Ishikawa (cell line): ENCODE data around the gene TST.
A peak's percentile ranks its signal among the peaks of the same experiment; 100 is the strongest.

Source experiments
- CEBPB ChIP-seq: IDR thresholded peaks from 2 replicates; pipeline ENCODE4 v1.6.1; 2012
- CREB1 ChIP-seq: IDR thresholded peaks from 2 replicates; pipeline ENCODE4 v1.6.1; 2012; ENCODE audit warnings: low read depth
- EGR1 ChIP-seq: IDR thresholded peaks from 2 replicates; pipeline ENCODE4 v1.6.1; 2012
- EP300 ChIP-seq: IDR thresholded peaks from 2 replicates; pipeline ENCODE4 v1.6.1; 2012; ENCODE audit warnings: borderline replicate concordance
- FOXM1 ChIP-seq: IDR thresholded peaks from 2 replicates; pipeline ENCODE4 v1.6.1; 2012; ENCODE audit warnings: low read depth, borderline replicate concordance
- NFIC ChIP-seq: IDR thresholded peaks from 2 replicates; pipeline ENCODE4 v1.6.1; 2012
- RAD21 ChIP-seq: IDR thresholded peaks from 2 replicates; pipeline ENCODE4 v1.6.1; 2012; ENCODE audit warnings: low read depth
- TAF1 ChIP-seq: IDR thresholded peaks from 2 replicates; pipeline ENCODE4 v1.6.1; 2012; ENCODE audit warnings: low read depth, mild to moderate bottlenecking
- TCF12 ChIP-seq: IDR thresholded peaks from 2 replicates; pipeline ENCODE4 v1.6.1; 2012; ENCODE audit warnings: low read depth
- TEAD4 ChIP-seq: IDR thresholded peaks from 2 replicates; pipeline ENCODE4 v1.6.1; 2012
- USF1 ChIP-seq: IDR thresholded peaks from 2 replicates; pipeline ENCODE4 v1.6.1; 2012
- YY1 ChIP-seq: IDR thresholded peaks from 2 replicates; pipeline ENCODE4 v1.6.1; 2012; ENCODE audit warnings: low read depth
- ZBTB7A ChIP-seq: IDR thresholded peaks from 2 replicates; pipeline ENCODE4 v1.6.1; 2012; ENCODE audit warnings: low read depth
- TF ChIP-seq, protein P1 (sequence below): IDR thresholded peaks from 2 replicates; pipeline ENCODE4 v1.6.1; 2012
- TF ChIP-seq, protein P2 (sequence below): IDR thresholded peaks from 2 replicates; pipeline ENCODE4 v1.6.1; 2012; ENCODE audit warnings: low read depth, mild to moderate bottlenecking

The TST gene

DNA sequence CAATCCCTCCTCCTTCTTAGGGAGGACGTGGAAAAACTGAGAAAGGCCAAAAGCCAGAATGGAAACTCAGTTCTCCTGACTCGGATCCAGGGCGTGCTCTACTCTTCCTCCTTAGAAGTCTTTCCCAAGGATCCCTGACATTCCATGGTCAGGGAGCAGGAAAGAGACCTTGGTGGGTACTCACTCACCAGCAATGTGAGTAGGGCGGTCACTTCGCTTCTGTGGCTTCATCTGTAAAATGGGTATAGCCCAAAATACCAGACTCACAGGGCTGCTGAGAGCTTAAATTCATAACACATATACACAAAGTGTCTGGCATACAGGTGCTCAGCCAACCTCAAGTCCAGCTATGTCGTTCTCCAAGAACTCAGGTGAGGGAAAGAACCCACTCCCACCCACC is 31.7 kb upstream of the TST start:
- TF ChIP-seq, protein P1, sequence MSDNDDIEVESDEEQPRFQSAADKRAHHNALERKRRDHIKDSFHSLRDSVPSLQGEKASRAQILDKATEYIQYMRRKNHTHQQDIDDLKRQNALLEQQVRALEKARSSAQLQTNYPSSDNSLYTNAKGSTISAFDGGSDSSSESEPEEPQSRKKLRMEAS, result no peak
- no peak for TF ChIP-seq RAD21
- TF ChIP-seq, protein P2, sequence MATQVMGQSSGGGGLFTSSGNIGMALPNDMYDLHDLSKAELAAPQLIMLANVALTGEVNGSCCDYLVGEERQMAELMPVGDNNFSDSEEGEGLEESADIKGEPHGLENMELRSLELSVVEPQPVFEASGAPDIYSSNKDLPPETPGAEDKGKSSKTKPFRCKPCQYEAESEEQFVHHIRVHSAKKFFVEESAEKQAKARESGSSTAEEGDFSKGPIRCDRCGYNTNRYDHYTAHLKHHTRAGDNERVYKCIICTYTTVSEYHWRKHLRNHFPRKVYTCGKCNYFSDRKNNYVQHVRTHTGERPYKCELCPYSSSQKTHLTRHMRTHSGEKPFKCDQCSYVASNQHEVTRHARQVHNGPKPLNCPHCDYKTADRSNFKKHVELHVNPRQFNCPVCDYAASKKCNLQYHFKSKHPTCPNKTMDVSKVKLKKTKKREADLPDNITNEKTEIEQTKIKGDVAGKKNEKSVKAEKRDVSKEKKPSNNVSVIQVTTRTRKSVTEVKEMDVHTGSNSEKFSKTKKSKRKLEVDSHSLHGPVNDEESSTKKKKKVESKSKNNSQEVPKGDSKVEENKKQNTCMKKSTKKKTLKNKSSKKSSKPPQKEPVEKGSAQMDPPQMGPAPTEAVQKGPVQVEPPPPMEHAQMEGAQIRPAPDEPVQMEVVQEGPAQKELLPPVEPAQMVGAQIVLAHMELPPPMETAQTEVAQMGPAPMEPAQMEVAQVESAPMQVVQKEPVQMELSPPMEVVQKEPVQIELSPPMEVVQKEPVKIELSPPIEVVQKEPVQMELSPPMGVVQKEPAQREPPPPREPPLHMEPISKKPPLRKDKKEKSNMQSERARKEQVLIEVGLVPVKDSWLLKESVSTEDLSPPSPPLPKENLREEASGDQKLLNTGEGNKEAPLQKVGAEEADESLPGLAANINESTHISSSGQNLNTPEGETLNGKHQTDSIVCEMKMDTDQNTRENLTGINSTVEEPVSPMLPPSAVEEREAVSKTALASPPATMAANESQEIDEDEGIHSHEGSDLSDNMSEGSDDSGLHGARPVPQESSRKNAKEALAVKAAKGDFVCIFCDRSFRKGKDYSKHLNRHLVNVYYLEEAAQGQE, result no peak
- TF ChIP-seq ZBTB7A, result no peak
- TF ChIP-seq CEBPB, result no peak
- TF ChIP-seq CREB1, result no peak
- TF ChIP-seq NFIC, result no peak
- no peak for TF ChIP-seq TCF12
- TF ChIP-seq EGR1, result no peak
- no peak for TF ChIP-seq YY1

DNA sequence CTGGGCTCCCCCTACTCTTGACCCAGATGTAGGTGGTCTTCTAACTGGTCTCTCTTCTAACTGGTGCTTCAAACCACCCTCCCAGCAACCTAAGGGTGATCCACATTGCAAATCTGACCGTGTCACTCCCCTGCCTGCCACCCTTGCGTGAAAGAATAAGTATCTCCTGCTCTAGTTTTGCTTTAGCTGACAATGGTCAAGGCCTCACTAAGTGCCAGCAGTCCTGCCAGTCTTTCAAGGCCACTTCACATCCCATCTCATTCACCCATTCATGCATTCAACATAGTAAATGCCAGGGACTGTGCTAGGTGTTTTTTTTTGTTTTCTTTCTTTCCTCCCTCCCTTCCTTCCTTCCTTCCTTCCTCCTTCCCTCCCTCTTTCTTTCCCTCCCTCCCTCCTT is 30.0 kb upstream of the TST start:
- TF ChIP-seq FOXM1 (no peak), EGR1 (no peak), NFIC (no peak), EP300 (no peak), TAF1 (no peak), YY1 (no peak), CREB1 (no peak), USF1 (no peak), RAD21 (no peak), TCF12 (no peak)
- TF ChIP-seq, protein P1, result no peak
- TF ChIP-seq, protein P2, result no peak

DNA sequence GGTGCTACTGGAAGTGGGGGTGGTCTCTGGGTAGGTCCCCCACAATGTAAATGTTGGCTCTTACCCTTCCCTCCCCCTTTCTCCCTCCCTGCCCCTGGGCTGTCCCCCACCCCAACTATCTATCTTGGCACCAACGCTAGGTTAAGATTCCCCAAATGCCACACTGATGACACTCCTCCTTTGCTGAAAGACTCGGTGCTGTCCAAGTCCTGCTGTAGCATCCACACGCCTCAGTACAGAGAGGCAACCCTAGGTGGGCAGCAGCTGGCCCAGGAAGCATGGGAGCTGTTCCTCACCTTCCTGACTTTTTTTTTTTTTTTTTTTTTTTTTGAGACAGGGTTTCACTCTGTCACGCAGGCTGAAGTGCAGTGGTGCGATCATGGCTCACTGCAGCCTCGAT is 28.9 kb upstream of the TST start:
- TF ChIP-seq, protein P2, result peak; percentile 27; the same call in 1 of the 2 replicates
- TF ChIP-seq TAF1, result no peak
- no peak for TF ChIP-seq EGR1

DNA sequence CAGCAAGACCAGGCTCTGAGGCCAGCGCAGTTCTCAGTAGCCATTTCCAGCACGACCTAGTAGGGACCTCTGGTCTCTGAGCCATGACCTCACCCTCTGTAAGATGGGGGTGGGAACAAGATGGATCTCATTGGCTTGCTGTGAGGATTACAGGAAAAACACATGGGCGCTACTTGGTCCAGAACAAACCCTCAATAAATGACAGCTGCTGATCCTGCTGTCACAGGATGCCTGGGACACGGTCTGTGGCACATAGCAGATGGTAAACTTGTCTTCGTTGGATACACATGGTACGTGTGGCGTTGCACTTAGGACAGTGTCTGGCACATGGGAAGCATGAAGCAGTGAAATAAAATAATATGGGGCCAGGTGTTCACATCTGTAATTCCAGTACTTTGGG is 27.8 kb upstream of the TST start:
- TF ChIP-seq YY1 (no peak), NFIC (no peak), FOXM1 (no peak), ZBTB7A (no peak), CREB1 (no peak), CEBPB (no peak), EP300 (no peak), EGR1 (no peak), TEAD4 (no peak)
- TF ChIP-seq, protein P2, result no peak
- TF ChIP-seq, protein P1, result no peak
